Coronary artery (tissue), 2 donors: ENCODE results near the gene ZNF487.
A peak's percentile ranks its signal among the peaks of the same experiment; 100 is the strongest.
"Not testable (repeated sequence)": the region's sequence is repeated elsewhere in the genome, so short reads cannot be mapped to it uniquely, and the experiment has no call there.

Source experiments
- DNase-seq: peaks from one replicate; pipeline ENCODE4 v3.0.0-alpha.2; 2017; ENCODE audit warnings: low spot score
- H3K27ac ChIP-seq, 2 donors: fragments of 200-600 bp; sonication (generic); one replicate each; pipeline ENCODE4 v1.5.1; 2016 to 2019
- H3K4me3 ChIP-seq: fragments of 200-600 bp; sonication (generic); 2 replicates; pipeline ENCODE4 v1.5.1; 2016; ENCODE audit warnings: mild to moderate bottlenecking, moderate library complexity
- CTCF ChIP-seq: fragments of 200-600 bp; sonication (generic); IDR thresholded peaks from one replicate; pipeline ENCODE4 v1.5.1; 2019; ENCODE audit warnings: antibody characterized with exemption

ZNF487 gene

DNA sequence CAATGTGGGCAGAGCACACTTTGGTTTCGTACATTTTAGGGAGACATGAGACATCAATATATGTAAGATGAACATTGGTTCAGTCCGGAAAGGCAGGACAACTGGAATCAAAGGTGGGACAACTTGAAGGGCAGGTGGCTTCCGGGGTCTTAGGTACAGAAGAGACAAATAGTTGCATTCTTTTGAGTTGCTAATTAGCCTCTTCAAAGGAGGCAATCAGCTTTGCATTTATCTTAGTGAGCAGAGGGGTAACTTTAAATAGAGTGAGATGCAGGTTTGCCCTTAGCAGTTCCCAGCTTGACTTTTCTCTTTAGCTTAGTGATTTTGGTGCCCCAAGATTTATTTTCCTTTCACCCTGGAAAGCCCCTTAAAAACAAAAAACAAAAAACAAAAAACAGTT, 21.3 kb downstream of the ZNF487 start:
- no peak overlapping the region for H3K4me3 ChIP-seq
- no peak for DNase-seq
- H3K27ac ChIP-seq, result no peak overlapping the region
- TF ChIP-seq CTCF, result no peak

GRCh38 chr10:43461950-43462349, 25.0 kb downstream of the ZNF487 start:
- no peak overlapping the region for H3K27ac ChIP-seq
- TF ChIP-seq CTCF, result no peak
- H3K4me3 ChIP-seq, result peak overlapping the region; percentile 33
- no peak for DNase-seq

- not testable (repeated sequence) for DNase-seq, H3K27ac ChIP-seq, H3K4me3 ChIP-seq
These were observed 28.3 kb downstream of the ZNF487 start for GRCh38 chr10:43465086-43465735.

DNA sequence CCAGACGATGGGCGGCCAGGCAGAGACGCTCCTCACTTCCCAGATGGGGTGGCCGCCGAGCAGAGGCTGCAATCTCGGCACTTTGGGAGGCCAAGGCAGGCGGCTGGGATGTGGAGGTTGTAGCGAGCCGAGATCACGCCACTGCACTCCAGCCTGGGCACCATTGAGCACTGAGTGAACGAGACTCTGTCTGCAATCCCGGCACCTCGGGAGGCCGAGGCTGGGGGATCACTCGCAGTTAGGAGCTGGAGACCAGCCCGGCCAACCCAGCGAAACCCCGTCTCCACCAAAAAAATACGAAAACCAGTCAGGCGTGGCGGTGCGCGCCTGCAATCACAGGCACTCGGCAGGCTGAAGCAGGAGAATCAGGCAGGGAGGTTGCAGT, 28.8 kb downstream of the ZNF487 start:
- not testable (repeated sequence) for H3K4me3 ChIP-seq, H3K27ac ChIP-seq, DNase-seq

- no peak for DNase-seq
- H3K4me3 ChIP-seq, result no peak overlapping the region
- H3K27ac ChIP-seq, result no peak overlapping the region
- no peak for TF ChIP-seq CTCF
These were observed 34.2 kb downstream of the ZNF487 start for GRCh38 chr10:43471146-43471545.

GRCh38 chr10:43471935-43472720, 35.2 kb downstream of the ZNF487 start:
- no peak for TF ChIP-seq CTCF
- no peak overlapping the region for H3K4me3 ChIP-seq
- no peak overlapping the region for H3K27ac ChIP-seq
- DNase-seq, result no peak

GRCh38 chr10:43479275-43479674, 42.4 kb downstream of the ZNF487 start:
- H3K27ac ChIP-seq, result no peak overlapping the region
- DNase-seq, result no peak
- H3K4me3 ChIP-seq, result no peak overlapping the region
- TF ChIP-seq CTCF, result no peak
